Nephron progenitor cell (in vitro differentiated cells): ENCODE data around the gene TEC.

Experiments
- DNase-seq: peaks from one replicate; pipeline ENCODE4 v3.0.0; 2021
- H3K27ac Mint-ChIP-seq: 2 replicates; pipeline ENCODE4 v1.8.0; 2021; ENCODE audit warnings: mild to moderate bottlenecking, moderate library complexity, mixed read lengths
- H3K27me3 Mint-ChIP-seq: 2 replicates; pipeline ENCODE4 v1.8.0; 2021; ENCODE audit warnings: mild to moderate bottlenecking, low read depth, mixed read lengths; ENCODE audit not compliant: poor library complexity
- H3K36me3 Mint-ChIP-seq: 2 replicates; pipeline ENCODE4 v1.8.0; 2021; ENCODE audit warnings: low read depth, mixed read lengths
- H3K4me1 Mint-ChIP-seq: 2 replicates; pipeline ENCODE4 v1.8.0; 2021; ENCODE audit warnings: mixed read lengths
- H3K4me3 Mint-ChIP-seq: 2 replicates; pipeline ENCODE4 v1.8.0; 2021; ENCODE audit warnings: mild to moderate bottlenecking, moderate library complexity, mixed read lengths
- H3K9me3 Mint-ChIP-seq: 2 replicates; pipeline ENCODE4 v1.8.0; 2021; ENCODE audit warnings: mild to moderate bottlenecking, moderate library complexity, mixed read lengths
- TF ChIP-seq, protein P1 (sequence below): fragments of 200-600 bp; sonication (generic); IDR thresholded peaks from 2 replicates; pipeline ENCODE4 v1.5.0; 2021; ENCODE audit warnings: antibody characterized with exemption

TEC gene

DNA sequence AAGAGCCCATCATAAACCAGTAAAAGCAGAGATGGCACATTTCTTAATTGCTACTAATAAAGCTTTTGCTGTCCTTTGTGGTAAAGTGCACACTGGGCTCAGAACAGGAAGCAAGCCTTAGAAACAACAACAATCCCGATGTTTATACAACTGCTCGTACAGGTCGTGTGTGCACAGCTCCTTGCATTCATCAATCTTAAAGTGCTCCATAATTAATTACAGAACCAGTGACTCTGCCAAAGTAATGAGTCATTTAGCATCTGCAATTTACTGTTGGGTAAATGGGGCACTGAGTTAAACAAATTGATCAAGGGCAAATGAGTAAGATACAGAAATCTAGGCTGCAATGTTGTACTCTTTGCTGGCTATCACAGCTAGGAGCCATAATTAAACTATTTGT, 74.3 kb downstream of the TEC start:
- Mint-ChIP-seq H3K27ac (no peak overlapping the region), H3K4me3 (no peak overlapping the region), H3K36me3 (no peaks in the 10 kb centered on the region), H3K4me1 (peaks cover 48% of the 10 kb centered on the region), H3K27me3 (no peaks in the 10 kb centered on the region), H3K9me3 (no peaks in the 10 kb centered on the region)
- TF ChIP-seq, protein P1, sequence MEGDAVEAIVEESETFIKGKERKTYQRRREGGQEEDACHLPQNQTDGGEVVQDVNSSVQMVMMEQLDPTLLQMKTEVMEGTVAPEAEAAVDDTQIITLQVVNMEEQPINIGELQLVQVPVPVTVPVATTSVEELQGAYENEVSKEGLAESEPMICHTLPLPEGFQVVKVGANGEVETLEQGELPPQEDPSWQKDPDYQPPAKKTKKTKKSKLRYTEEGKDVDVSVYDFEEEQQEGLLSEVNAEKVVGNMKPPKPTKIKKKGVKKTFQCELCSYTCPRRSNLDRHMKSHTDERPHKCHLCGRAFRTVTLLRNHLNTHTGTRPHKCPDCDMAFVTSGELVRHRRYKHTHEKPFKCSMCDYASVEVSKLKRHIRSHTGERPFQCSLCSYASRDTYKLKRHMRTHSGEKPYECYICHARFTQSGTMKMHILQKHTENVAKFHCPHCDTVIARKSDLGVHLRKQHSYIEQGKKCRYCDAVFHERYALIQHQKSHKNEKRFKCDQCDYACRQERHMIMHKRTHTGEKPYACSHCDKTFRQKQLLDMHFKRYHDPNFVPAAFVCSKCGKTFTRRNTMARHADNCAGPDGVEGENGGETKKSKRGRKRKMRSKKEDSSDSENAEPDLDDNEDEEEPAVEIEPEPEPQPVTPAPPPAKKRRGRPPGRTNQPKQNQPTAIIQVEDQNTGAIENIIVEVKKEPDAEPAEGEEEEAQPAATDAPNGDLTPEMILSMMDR: no peak
- DNase-seq: no peak

DNA sequence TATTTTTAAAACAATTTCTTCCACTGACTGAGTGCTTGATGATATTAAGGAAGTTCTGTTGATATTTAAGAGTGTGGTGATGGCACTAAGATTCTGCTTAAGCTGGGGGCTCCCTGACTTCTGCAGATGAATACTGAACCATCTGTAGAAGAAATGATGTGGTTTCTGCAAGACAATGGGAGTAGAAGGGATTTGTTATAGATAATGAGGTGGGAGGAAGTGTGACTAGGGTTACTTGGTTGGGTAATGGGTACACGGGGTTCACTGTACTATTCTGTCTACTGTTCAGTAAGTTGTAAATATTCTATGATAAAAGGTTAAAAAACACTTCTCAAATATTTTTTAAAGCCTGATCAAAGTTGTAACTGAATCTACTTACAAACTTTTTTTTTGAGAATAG, 74.7 kb downstream of the TEC start:
- Mint-ChIP-seq H3K27me3 (peaks cover 3% of the 10 kb centered on the region), H3K36me3 (no peaks in the 10 kb centered on the region), H3K9me3 (no peaks in the 10 kb centered on the region), H3K27ac (peak overlapping the region; percentile 73), H3K4me3 (no peak overlapping the region), H3K4me1 (peaks cover 48% of the 10 kb centered on the region)
- TF ChIP-seq, protein P1: no peak
- no peak for DNase-seq

DNA sequence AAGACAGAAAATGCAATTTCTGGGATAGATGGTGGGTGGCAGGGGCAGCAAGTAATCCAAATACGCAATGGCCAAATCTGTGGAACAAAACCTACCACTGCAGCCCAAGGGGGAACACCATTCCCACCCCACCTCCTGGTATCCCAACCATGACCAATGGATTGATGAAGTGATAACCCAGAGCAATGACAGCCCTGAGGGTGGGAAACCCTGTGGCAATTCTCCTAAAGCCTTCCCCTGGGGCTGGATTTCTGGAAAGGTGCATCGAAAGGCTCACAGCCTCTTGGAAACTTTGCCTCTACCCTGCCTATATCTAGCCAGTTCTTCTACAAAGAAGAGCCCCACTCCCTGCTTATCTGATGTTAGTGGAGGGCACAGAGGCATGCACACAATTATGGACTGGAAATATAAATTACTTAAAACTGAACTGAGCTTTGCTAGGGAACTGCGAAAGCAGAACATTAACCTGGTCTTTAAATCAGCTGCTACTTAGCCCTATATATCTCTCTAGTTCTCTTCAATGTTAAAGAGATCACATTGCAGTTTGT, 75.6 kb downstream of the TEC start:
- H3K27ac Mint-ChIP-seq: no peak overlapping the region
- no peaks in the 10 kb centered on the region for H3K36me3 Mint-ChIP-seq
- H3K27me3 Mint-ChIP-seq: peaks cover 3% of the 10 kb centered on the region
- peaks cover 48% of the 10 kb centered on the region for H3K4me1 Mint-ChIP-seq
- TF ChIP-seq, protein P1: no peak
- no peak for DNase-seq
- no peaks in the 10 kb centered on the region for H3K9me3 Mint-ChIP-seq
- H3K4me3 Mint-ChIP-seq: no peak overlapping the region

DNA sequence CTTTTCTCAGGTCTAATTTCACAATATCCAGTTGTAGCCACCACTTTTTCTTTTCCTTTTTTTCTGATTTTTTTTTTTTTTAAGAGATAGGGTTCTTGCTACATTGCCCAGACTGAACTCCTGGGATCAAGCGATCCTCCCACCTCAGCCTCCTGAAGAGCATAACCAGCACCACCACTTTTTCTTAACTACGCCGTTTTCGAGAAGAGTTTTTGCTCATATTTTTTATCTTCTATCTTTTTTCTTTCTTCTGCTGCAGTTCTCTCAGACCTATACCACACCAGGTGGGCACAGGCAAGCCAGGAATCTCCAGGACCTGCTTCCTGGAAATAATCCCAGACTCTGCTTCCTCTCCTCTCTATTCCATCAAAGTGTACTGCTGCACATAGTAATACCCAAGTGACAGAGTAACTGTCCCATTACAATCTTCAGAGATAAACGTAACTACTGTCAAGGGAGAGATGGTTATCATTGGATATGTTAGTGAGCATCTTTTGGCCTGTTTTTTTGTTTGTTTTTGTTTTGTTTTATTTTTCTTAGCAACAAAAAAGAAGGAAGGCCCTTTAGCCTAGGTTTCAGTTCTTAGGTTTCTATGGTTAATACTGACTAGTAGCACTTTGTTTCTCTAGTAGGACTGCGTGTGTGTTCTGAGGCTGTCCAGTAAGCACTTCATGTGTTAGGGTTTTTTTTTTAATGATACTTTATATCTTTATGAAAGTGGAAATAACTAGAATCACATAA, 76.4 kb downstream of the TEC start:
- no peak overlapping the region for H3K4me3 Mint-ChIP-seq
- TF ChIP-seq, protein P1: no peak
- H3K9me3 Mint-ChIP-seq: no peaks in the 10 kb centered on the region
- no peak for DNase-seq
- H3K27ac Mint-ChIP-seq: peak overlapping the region; percentile 28
- H3K36me3 Mint-ChIP-seq: no peaks in the 10 kb centered on the region
- peaks cover 46% of the 10 kb centered on the region for H3K4me1 Mint-ChIP-seq
- peaks cover 3% of the 10 kb centered on the region for H3K27me3 Mint-ChIP-seq

DNA sequence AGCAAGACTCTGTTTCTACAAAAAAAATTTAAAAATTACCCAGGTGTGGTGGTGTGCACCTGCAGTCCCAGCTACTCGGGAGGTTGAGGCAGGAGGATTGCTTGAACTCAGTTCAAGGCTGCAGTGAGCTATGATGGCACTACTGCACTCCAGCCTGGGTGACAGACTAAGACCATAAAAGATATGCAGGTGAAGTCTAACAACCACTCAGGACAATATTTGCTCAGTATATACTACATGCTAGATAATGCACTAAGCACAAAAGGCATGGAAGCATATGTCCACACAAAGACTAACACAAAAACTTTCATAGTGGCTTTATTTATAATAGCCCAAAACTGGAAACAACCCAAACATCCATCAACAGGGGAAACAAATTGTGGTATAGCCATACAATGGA, 77.9 kb downstream of the TEC start:
- H3K9me3 Mint-ChIP-seq: peaks cover 3% of the 10 kb centered on the region
- H3K36me3 Mint-ChIP-seq: no peaks in the 10 kb centered on the region
- no peak for DNase-seq
- H3K4me3 Mint-ChIP-seq: no peak overlapping the region
- no peak overlapping the region for H3K27ac Mint-ChIP-seq
- H3K4me1 Mint-ChIP-seq: peaks cover 38% of the 10 kb centered on the region
- TF ChIP-seq, protein P1: no peak
- H3K27me3 Mint-ChIP-seq: peaks cover 3% of the 10 kb centered on the region

DNA sequence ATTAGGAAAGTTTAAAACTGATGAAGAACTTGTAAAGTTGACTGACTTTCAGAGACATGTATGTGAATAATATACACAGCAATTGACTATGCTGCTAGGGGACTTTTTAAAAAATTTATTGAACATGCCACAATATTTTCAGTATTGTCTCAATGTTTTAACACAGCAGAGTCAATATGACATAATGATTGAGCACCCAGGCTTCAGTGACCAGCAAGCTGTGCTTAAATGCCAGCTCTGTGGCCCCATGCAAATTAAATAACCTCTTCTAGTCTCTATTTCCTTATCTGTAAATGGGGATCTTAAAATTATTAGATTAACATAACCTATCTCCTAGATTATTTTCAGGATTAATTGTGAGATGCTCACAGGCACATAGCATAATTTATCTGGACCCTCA, 78.8 kb downstream of the TEC start:
- TF ChIP-seq, protein P1: no peak
- Mint-ChIP-seq H3K27me3 (peaks cover 3% of the 10 kb centered on the region), H3K4me1 (peaks cover 29% of the 10 kb centered on the region), H3K36me3 (no peaks in the 10 kb centered on the region), H3K27ac (no peak overlapping the region), H3K4me3 (no peak overlapping the region), H3K9me3 (peaks cover 3% of the 10 kb centered on the region)
- DNase-seq: no peak
